HCT116 (cell line): Measurements from ENCODE around the gene ADD3. TPM values are rescaled to one million over a fixed set of nuclear protein-coding genes. Genes with fewer than 3 reads are reported as not detected.

Experiments
- ATAC-seq: fragments of 200-7000 bp; cut with Tn5 transposase; 2 replicates; pipeline ENCODE4 v1.9.1; 2020; ENCODE audit warnings: mild to moderate bottlenecking, moderate library complexity
- BruUV-seq: library from RNA; stranded (reverse); fragments of 400-500 nt; replicated peaks from 2 replicates; lab custom pipeline; 2021; lab: Mats Ljungman, UMichigan
- CTCF ChIA-PET: fragments of 300-600 bp; sonication (Branson Sonifier 250); formaldehyde crosslinking; loops from one replicate; lab custom pipeline; 2021; ENCODE audit warnings: antibody characterized with exemption; lab: Charles Lee
- POLR2A ChIA-PET: fragments of 300-600, 350-600 bp; sonication (Branson Sonifier 250); formaldehyde crosslinking; loops from one replicate; lab custom pipeline; 2021; ENCODE audit warnings: antibody characterized with exemption; lab: Charles Lee
- RAD21 ChIA-PET, 2 experiments: fragments of 300-600 bp; sonication (Branson Sonifier 250); formaldehyde crosslinking; loops; one replicate each; lab custom pipeline; 2023; ENCODE audit warnings: low total read pairs in 2 of 2; ENCODE audit not compliant: uncharacterized antibody in 2 of 2, unreplicated experiment in 2 of 2, low non-redundant PET in 1 of 2; lab: Charles Lee
- DNase-seq: peaks from one replicate; pipeline ENCODE4 v3.0.0-alpha.2; 2010; ENCODE audit warnings: low read depth, low spot score
- H2AFZ ChIP-seq: fragments of 200-600 bp; shearing (Covaris generic), sonication (generic); 2 replicates; pipeline ENCODE4 v1.6.1; 2017; ENCODE audit warnings: low read depth, mixed run types, mixed read lengths, antibody characterized with exemption, low read length; ENCODE audit not compliant: poor library complexity, severe bottlenecking
- H3K27ac ChIP-seq: 2 replicates; pipeline ENCODE4 v1.5.1; 2012; ENCODE audit warnings: low read depth, low read length
- H3K27me3 ChIP-seq: fragments of 200-600 bp; sonication (generic); 2 replicates; pipeline ENCODE4 v1.6.1; 2016; ENCODE audit warnings: mixed run types, low read length, mixed read lengths; ENCODE audit not compliant: insufficient read depth
- H3K36me3 ChIP-seq, 2 experiments: fragments of 200-500 bp in 1 of 2; fragments of 200-600 bp in 1 of 2; sonication (Bioruptor generic) in 1 of 2; sonication (generic) in 1 of 2; 2 replicates each; pipeline versions ENCODE4 v1.5.1 to v1.6.1; 2014 to 2016; ENCODE audit warnings: low read length in 2 of 2, inconsistent platforms in 1 of 2, mixed read lengths in 1 of 2, mixed run types in 1 of 2; ENCODE audit not compliant: insufficient read depth in 2 of 2, control insufficient read depth in 1 of 2
- H3K4me1 ChIP-seq, 2 experiments: fragments of 200-600 bp in 1 of 2; sonication (generic) in 1 of 2; 2 replicates each; pipeline versions ENCODE4 v1.5.1 to v1.6.1; 2012 to 2017; ENCODE audit warnings: low read length in 2 of 2, inconsistent platforms in 1 of 2, mild to moderate bottlenecking in 1 of 2, mixed read lengths in 1 of 2, mixed run types in 1 of 2, moderate library complexity in 1 of 2; ENCODE audit not compliant: insufficient read depth in 2 of 2, control insufficient read depth in 1 of 2
- H3K4me2 ChIP-seq: fragments of 200-600 bp; sonication (generic); 2 replicates; pipeline ENCODE4 v1.6.1; 2017; ENCODE audit warnings: mixed run types, low read length, mixed read lengths
- H3K4me3 ChIP-seq, 2 experiments: fragments of 200-600 bp in 1 of 2; sonication (generic) in 1 of 2; replicated peaks in 1 of 2; 2 replicates each; pipeline ENCODE4 v1.5.1; 2011 to 2016; ENCODE audit warnings: low read length in 2 of 2, control low read depth in 1 of 2, low read depth in 1 of 2, mild to moderate bottlenecking in 1 of 2, mixed read lengths in 1 of 2, mixed run types in 1 of 2
- H3K79me2 ChIP-seq: fragments of 200-600 bp; sonication (generic); 2 replicates; pipeline ENCODE4 v1.6.1; 2017; ENCODE audit warnings: mild to moderate bottlenecking, mixed run types, low read length, moderate library complexity, mixed read lengths; ENCODE audit not compliant: insufficient read depth
- H3K9ac ChIP-seq: fragments of 200-600 bp; sonication (generic); 2 replicates; pipeline ENCODE4 v1.6.1; 2016; ENCODE audit warnings: low read length, mixed read lengths
- H3K9me2 ChIP-seq: fragments of 200-600 bp; sonication (generic), shearing (Covaris generic); 2 replicates; pipeline ENCODE4 v1.6.1; 2017; ENCODE audit warnings: mixed run types, mild to moderate bottlenecking, moderate library complexity; ENCODE audit not compliant: insufficient read depth
- H3K9me3 ChIP-seq, 2 experiments: fragments of 200-500 bp in 1 of 2; fragments of 200-600 bp in 1 of 2; sonication (Bioruptor generic) in 1 of 2; sonication (generic) in 1 of 2; 2 replicates each; pipeline ENCODE4 v1.6.1; 2014 to 2017; ENCODE audit warnings: low read length in 2 of 2, mixed read lengths in 2 of 2, inconsistent platforms in 1 of 2, low read depth in 1 of 2, mild to moderate bottlenecking in 1 of 2, mixed run types in 1 of 2, moderate library complexity in 1 of 2; ENCODE audit not compliant: control insufficient read depth in 1 of 2, insufficient read depth in 1 of 2
- H4K20me1 ChIP-seq: fragments of 200-600 bp; sonication (generic), shearing (Covaris generic); 2 replicates; pipeline ENCODE4 v1.6.1; 2017; ENCODE audit warnings: mixed run types, mild to moderate bottlenecking, moderate library complexity; ENCODE audit not compliant: insufficient read depth
- ATF3 ChIP-seq: IDR thresholded peaks from 2 replicates; pipeline ENCODE4 v1.6.1; 2012
- EGR1 ChIP-seq: IDR thresholded peaks from 2 replicates; pipeline ENCODE4 v1.6.1; 2012; ENCODE audit warnings: low read depth
- ELF1 ChIP-seq: IDR thresholded peaks from 2 replicates; pipeline ENCODE4 v1.6.1; 2012; ENCODE audit warnings: low read depth, borderline replicate concordance
- EZH2phosphoT487 ChIP-seq: fragments of 200-600 bp; IDR thresholded peaks from 2 replicates; pipeline ENCODE4 v1.6.1; 2018; ENCODE audit warnings: antibody characterized with exemption, borderline replicate concordance
- FOSL1 ChIP-seq: IDR thresholded peaks from 2 replicates; pipeline ENCODE4 v1.6.1; 2012; ENCODE audit warnings: low read depth
- MAX ChIP-seq: IDR thresholded peaks from 2 replicates; pipeline ENCODE4 v1.6.1; 2012
- POLR2A ChIP-seq: IDR thresholded peaks from 2 replicates; pipeline ENCODE4 v1.7.0; 2011; ENCODE audit warnings: borderline replicate concordance; ENCODE audit not compliant: insufficient read depth, insufficient read length; ENCODE audit errors: extremely low read depth
- RAD21 ChIP-seq: IDR thresholded peaks from 2 replicates; pipeline ENCODE4 v1.6.1; 2012; ENCODE audit warnings: low read depth, mild to moderate bottlenecking
- REST ChIP-seq: IDR thresholded peaks from 2 replicates; pipeline ENCODE4 v1.6.1; 2012; ENCODE audit warnings: low read depth
- SIN3A ChIP-seq: IDR thresholded peaks from 2 replicates; pipeline ENCODE4 v1.6.1; 2012; ENCODE audit warnings: low read depth
- SP1 ChIP-seq: IDR thresholded peaks from 2 replicates; pipeline ENCODE4 v1.6.1; 2012; ENCODE audit warnings: low read depth
- TCF7L2 ChIP-seq: IDR thresholded peaks from 2 replicates; pipeline ENCODE4 v1.7.0; 2011; ENCODE audit warnings: borderline replicate concordance, inconsistent platforms; ENCODE audit not compliant: insufficient read depth, insufficient read length; ENCODE audit errors: extremely low read depth
- YY1 ChIP-seq: IDR thresholded peaks from 2 replicates; pipeline ENCODE4 v1.6.1; 2011; ENCODE audit warnings: low read length, low read depth, moderate library complexity, mild to moderate bottlenecking; ENCODE audit not compliant: insufficient replicate concordance; ENCODE audit errors: extremely low read depth
- ZBTB33 ChIP-seq: IDR thresholded peaks from 2 replicates; pipeline ENCODE4 v1.6.1; 2011; ENCODE audit warnings: mild to moderate bottlenecking, low read length, moderate library complexity; ENCODE audit not compliant: insufficient replicate concordance; ENCODE audit errors: extremely low read depth
- ZFX ChIP-seq: fragments of 450-650 bp; IDR thresholded peaks from 2 replicates; pipeline ENCODE4 v1.6.1; 2017
- ZNF274 ChIP-seq: fragments of 200-500 bp; sonication (Bioruptor generic); IDR thresholded peaks from 2 replicates; pipeline ENCODE4 v1.6.1; 2014; ENCODE audit warnings: mild to moderate bottlenecking, low read depth, low read length, inconsistent platforms
- intact Hi-C: fragments of 100-400 bp; cut with micrococcal nuclease; formaldehyde crosslinking; loops from 2 replicates; pipeline ENCODE4 v1.10.0; 2022
- total RNA-seq: library from RNA; stranded (reverse); gene quantifications from one replicate; pipeline ENCODE4 v1.2.1, GENCODE V29; 2021; ENCODE audit not compliant: unreplicated experiment

ADD3 gene
- total RNA-seq, 1 experiment from 2014 or later = 41.1 TPM

GRCh38 chr10:110056822-110057221 is 49.0 kb downstream of the ADD3 start:
- H3K9me3 ChIP-seq = no peaks in the 10 kb centered on the region
- no peak overlapping the region for H3K27ac ChIP-seq
- H3K4me3 ChIP-seq = no peak overlapping the region
- H3K4me1 ChIP-seq = no peaks in the 10 kb centered on the region
- H3K27me3 ChIP-seq = no peaks in the 10 kb centered on the region
- POLR2A ChIA-PET = no interaction called here
- no peak overlapping the region for H3K9ac ChIP-seq
- H4K20me1 ChIP-seq = 0 out of 2 replicates have a peak, but pooled peaks cover 4% of the 10 kb centered on the region
- H3K36me3 ChIP-seq = no peaks in the 10 kb centered on the region
- no TSS peak for BruUV-seq
- no peak for ATAC-seq
- H3K79me2 ChIP-seq = no peaks in the 10 kb centered on the region
- no peak overlapping the region for H3K4me2 ChIP-seq
- CTCF ChIA-PET = no interaction called here
- intact Hi-C loops = no loop called here
- no peaks in the 10 kb centered on the region for H3K9me2 ChIP-seq
- no peak overlapping the region for H2AFZ ChIP-seq
- no peak for TF ChIP-seq ZNF274
- TF ChIP-seq ZFX = no peak
- no peak for TF ChIP-seq SP1
- no peak for TF ChIP-seq FOSL1
- TF ChIP-seq EGR1 = no peak
- RAD21 ChIA-PET = no interaction called here
- DNase-seq = no peak

GRCh38 chr10:110057456-110057855 is 49.7 kb downstream of the ADD3 start:
- CTCF ChIA-PET = no interaction called here
- no peak for ATAC-seq
- TF ChIP-seq MAX (no peak), YY1 (no peak), RAD21 (no peak), ZBTB33 (no peak), POLR2A (no peak), TCF7L2 (no peak), REST (no peak), EGR1 (no peak), ZNF274 (no peak), SIN3A (no peak), ATF3 (no peak), EZH2phosphoT487 (no peak), ELF1 (no peak)

More at GRCh38 chr10:110057456-110057855, 49.7 kb downstream of the ADD3 start:
- Histone ChIP-seq H3K36me3 (no peaks in the 10 kb centered on the region), H4K20me1 (0 out of 2 replicates have a peak, but pooled peaks cover 4% of the 10 kb centered on the region), H3K27ac (no peak overlapping the region), H3K9ac (no peak overlapping the region), H3K9me3 (no peaks in the 10 kb centered on the region), H3K4me1 (no peaks in the 10 kb centered on the region), H3K9me2 (no peaks in the 10 kb centered on the region), H3K79me2 (no peaks in the 10 kb centered on the region), H3K27me3 (no peaks in the 10 kb centered on the region), H3K4me3 (no peak overlapping the region), H2AFZ (no peak overlapping the region), H3K4me2 (no peak overlapping the region)
- intact Hi-C loops = no loop called here
- ChIA-PET RAD21 (no interaction called here), POLR2A (no interaction called here)
- DNase-seq = no peak
- no TSS peak for BruUV-seq
